ENCODE data around the gene CFAP20DC. TPM values are rescaled to one million over a fixed set of nuclear protein-coding genes. Genes with fewer than 3 reads are reported as not detected.

The CFAP20DC gene
- total and polyA plus RNA-seq, 2 of the 4 experiments (the other 2 are of a cell fraction): 1.2 to 1.6 TPM

DNA sequence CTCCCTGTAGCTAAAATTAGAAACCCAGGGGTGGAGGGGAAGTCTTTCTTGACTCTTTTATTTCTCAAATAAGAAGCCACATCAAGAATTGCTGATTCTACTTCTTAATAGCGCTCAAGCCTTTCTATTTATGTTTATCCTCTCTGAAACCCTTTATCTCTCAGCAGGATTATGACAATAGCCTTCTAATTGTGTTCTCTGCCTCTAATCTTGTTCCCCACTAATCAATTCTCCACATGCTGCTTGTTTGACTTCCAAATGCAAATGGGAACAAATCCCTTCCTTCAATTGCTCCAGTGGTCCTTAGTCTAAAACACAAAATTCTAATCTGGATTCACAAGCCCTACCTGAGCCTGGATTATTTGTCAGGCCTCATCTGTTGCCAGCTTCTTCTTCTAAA lies 43.7 kb upstream of the CFAP20DC start:
- no peak overlapping the region for H3K14ac ChIP-seq (replicated peaks; ENCODE audit: low read depth, low read length)
- H2AFZ ChIP-seq (replicated peaks; ENCODE audit: low read length, poor library complexity): no peak overlapping the region
- no peak overlapping the region for H2BK15ac ChIP-seq (ENCODE audit: low read depth, low read length)
- H4K8ac ChIP-seq (ENCODE audit: low read depth in 2 of 2, low read length in 2 of 2): no peak overlapping the region
- H3K23ac ChIP-seq (ENCODE audit: low read depth, low read length): no peak overlapping the region
- H3K9me3 ChIP-seq (ENCODE audit: control insufficient read depth, insufficient read depth, low read length): no peaks in the 10 kb centered on the region
- H3K9ac ChIP-seq (ENCODE audit: low read depth, low read length): no peak overlapping the region
- no peaks in the 10 kb centered on the region for H3K36me3 ChIP-seq (ENCODE audit: control insufficient read depth, insufficient read depth, low read length)
- in situ Hi-C loops (cut with MboI; ENCODE audit: low sequenced_read_pairs) (no loop called here), intact Hi-C loops (cut with micrococcal nuclease) (no loop called here), dilution Hi-C loops (cut with HindIII; ENCODE audit: low sequenced_read_pairs, unreplicated experiment) (no loop called here)
- TF ChIP-seq MXI1 (IDR thresholded peaks at IDR 0.05; ENCODE audit: borderline replicate concordance, low read depth, low read length) (no peak), BHLHE40 (IDR thresholded peaks at IDR 0.05; ENCODE audit: low read depth, low read length) (no peak), RAD21 (IDR thresholded peaks at IDR 0.05; ENCODE audit: low read length) (no peak), CEBPB (IDR thresholded peaks at IDR 0.05; ENCODE audit: low read depth, low read length) (no peak), RFX5 (IDR thresholded peaks at IDR 0.05; ENCODE audit: low read depth, low read length) (no peak), USF2 (IDR thresholded peaks at IDR 0.05; ENCODE audit: low read depth, low read length) (no peak), RCOR1 (IDR thresholded peaks at IDR 0.05; ENCODE audit: insufficient replicate concordance, low read length) (no peak), FOS (IDR thresholded peaks at IDR 0.05; ENCODE audit: low read depth, low read length) (no peak), NFE2L2 (IDR thresholded peaks at IDR 0.05; ENCODE audit: low read depth, low read length) (no peak), POLR2A (IDR thresholded peaks at IDR 0.05; ENCODE audit: low read depth, low read length) (no peak), SMC3 (IDR thresholded peaks at IDR 0.05; ENCODE audit: low read depth, low read length) (no peak), CTCF (conservative IDR thresholded peaks at IDR 0.05; ENCODE audit: low read depth, low read length) (no peak), CHD1 (IDR thresholded peaks at IDR 0.05; ENCODE audit: low read depth, low read length) (no peak), MAFK (IDR thresholded peaks at IDR 0.05; ENCODE audit: low read depth, low read length) (no peak), MAZ (IDR thresholded peaks at IDR 0.05; ENCODE audit: borderline replicate concordance, low read depth, low read length) (no peak)
- TF ChIP-seq, protein P1, sequence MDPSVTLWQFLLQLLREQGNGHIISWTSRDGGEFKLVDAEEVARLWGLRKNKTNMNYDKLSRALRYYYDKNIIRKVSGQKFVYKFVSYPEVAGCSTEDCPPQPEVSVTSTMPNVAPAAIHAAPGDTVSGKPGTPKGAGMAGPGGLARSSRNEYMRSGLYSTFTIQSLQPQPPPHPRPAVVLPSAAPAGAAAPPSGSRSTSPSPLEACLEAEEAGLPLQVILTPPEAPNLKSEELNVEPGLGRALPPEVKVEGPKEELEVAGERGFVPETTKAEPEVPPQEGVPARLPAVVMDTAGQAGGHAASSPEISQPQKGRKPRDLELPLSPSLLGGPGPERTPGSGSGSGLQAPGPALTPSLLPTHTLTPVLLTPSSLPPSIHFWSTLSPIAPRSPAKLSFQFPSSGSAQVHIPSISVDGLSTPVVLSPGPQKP (IDR thresholded peaks at IDR 0.05; ENCODE audit: borderline replicate concordance, low read depth, low read length): no peak
- H4K91ac ChIP-seq (ENCODE audit: insufficient read depth, low read depth, low read length): no peak overlapping the region
- H3K4me2 ChIP-seq (ENCODE audit: low read depth, low read length): no peak overlapping the region
- no peak overlapping the region for H2AK9ac ChIP-seq (replicated peaks; ENCODE audit: low read depth, low read length, poor library complexity)
- H3K79me1 ChIP-seq (ENCODE audit: low read depth in 1 of 2, low read length in 2 of 2): no peaks in the 10 kb centered on the region
- H2BK5ac ChIP-seq (ENCODE audit: low read depth, low read length, poor library complexity, severe bottlenecking): no peak overlapping the region
- no peak overlapping the region for H2AK5ac ChIP-seq (ENCODE audit: low read depth, low read length)
- ATAC-seq (ENCODE audit: low read depth) (no peak), DNase-seq (no peak)
- H2BK20ac ChIP-seq (ENCODE audit: low read depth, low read length): no peak overlapping the region
- no peak overlapping the region for H3K27ac ChIP-seq (ENCODE audit: insufficient read depth, low read length)
- WGBS, 2 experiments (ENCODE audit: extremely low coverage in 2 of 2, insufficient read length in 1 of 2): 38% methylated on average over 1 of the region's 1 CpG; no CpG with 5 or more reads in 1 of the 2 experiments
- ChIA-PET POLR2A (ENCODE audit: unreplicated experiment) (no interaction called here), CTCF (no interaction called here)
- H3K4me1 ChIP-seq (ENCODE audit: control insufficient read depth, insufficient read depth, low read length): no peaks in the 10 kb centered on the region
- H3K56ac ChIP-seq (ENCODE audit: extremely low read depth, insufficient read depth, low read length): no peak overlapping the region
- BruUV-seq (replicated peaks): no TSS peak
- H2BK120ac ChIP-seq (ENCODE audit: low read depth, low read length): no peak overlapping the region
- no peak overlapping the region for H3K18ac ChIP-seq (ENCODE audit: low read depth, low read length)
- no peaks in the 10 kb centered on the region for H3K9me1 ChIP-seq (ENCODE audit: insufficient read depth, low read length)
- H3K27me3 ChIP-seq (ENCODE audit: control insufficient read depth, insufficient read depth, low read length): no peaks in the 10 kb centered on the region
- no peak overlapping the region for H3K4me3 ChIP-seq (ENCODE audit: insufficient read depth, low read depth, low read length)
- no peak overlapping the region for H4K5ac ChIP-seq (ENCODE audit: low read depth, low read length)
- no peaks in the 10 kb centered on the region for H4K20me1 ChIP-seq (ENCODE audit: insufficient read depth, low read length)
- no peak overlapping the region for H3K4ac ChIP-seq (ENCODE audit: low read depth, low read length)
